Stimulated activated CD4-positive, alpha-beta T cell treated with anti-CD3 and anti-CD28 coated beads, Interleukin-4, amount 100 ng/mL, for 48 hours (primary cell): ENCODE results near the gene SELENBP1.
A peak's percentile ranks its signal among the peaks of the same experiment; 100 is the strongest.
"Not testable (repeated sequence)": the region's sequence is repeated elsewhere in the genome, so short reads cannot be mapped to it uniquely, and the experiment has no call there.

Source experiments
- DNase-seq, 2 donors: peaks; one replicate each; pipeline ENCODE4 v3.0.0-alpha.2; 2020; ENCODE audit warnings: low read depth in 2 of 2

The SELENBP1 gene

DNA sequence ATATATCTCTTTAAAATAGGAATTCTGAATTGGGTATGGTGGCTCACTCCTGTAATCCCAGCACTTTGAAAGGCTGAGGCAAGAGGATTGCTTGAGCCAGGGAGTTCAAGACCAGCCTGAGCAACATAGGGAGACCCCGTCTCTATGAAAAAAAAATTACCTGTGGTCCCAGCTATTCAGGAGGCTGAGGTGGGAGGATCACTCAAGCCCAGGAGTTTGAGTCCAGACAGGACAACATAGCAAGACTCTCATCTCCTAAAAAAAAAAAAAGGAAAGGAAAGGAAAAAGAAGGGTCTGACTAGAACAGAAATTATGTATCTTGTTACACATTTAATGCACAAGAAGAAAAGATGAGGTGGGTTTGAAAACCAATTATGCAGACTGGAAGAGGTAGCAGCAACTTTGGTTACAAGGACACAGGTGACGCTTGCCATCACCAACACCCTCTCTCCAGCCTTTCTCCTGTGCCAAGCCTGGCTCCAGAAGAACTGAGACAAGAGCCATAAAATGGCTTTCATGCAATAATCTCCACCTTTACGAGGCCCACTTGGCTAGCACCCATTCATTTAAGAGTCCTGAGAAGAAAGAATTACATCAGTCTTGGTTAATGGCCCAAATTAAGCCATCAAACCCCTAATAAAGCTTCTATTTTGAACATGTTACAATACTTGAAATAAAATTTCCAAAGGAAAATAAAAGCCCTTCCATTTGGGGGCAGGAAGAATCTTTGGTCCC is 4.8 kb upstream of the SELENBP1 start:
- no peak for DNase-seq

DNA sequence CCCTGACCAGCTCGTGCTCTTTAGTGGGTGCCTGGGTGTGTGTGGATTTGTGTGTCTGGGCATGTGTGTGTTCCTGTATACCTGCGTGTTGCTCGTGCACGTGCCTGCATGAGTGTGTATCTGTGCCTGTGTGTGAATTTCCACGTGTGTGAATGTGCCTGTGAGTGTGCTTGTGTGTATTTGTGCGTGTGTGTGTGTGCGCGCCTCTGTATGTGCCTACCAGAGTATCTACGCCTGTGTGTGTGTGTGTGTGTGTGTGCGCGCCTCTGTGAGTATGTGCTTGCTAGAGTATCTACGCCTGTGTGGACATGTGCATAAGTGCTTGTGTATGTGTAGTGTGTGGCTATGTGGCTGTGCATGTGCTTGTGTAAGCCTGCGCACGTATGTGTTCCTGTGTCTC is 691 bp upstream of the SELENBP1 start:
- DNase-seq, result no peak

DNA sequence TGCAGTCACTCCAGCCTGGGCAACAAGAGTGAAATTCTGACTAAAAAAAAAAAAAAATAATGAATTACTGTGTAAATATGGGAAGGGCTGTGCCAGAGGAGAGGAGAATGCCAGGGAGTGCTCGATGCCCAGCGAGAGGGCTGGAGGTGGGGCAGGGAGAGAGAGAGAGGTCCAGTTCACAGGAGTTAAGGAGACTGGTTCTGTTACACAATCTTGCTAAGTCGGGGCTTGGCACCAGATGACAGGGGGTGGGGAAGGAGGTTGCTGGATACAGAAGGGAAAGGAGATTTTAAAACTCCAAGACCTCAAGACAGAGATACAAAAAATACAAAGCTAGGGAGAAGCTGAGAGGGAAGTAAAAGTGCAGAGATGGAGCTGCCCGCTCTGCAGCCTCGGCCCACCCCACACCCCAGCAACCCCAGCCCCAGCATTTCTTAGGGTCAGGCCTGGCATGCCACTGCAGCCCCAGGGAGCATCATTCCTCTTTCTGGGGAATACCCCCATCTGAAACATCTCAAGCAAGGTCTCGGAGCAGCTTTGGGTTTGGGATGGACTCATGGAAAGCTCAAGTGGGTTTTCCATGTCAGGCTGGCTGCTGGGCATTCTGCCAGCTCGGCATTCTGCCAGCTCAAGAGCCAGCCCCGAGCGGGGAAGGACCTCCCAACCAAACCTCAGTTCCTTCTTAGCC is 991 bp downstream of the SELENBP1 start:
- DNase-seq, result no peak

DNA sequence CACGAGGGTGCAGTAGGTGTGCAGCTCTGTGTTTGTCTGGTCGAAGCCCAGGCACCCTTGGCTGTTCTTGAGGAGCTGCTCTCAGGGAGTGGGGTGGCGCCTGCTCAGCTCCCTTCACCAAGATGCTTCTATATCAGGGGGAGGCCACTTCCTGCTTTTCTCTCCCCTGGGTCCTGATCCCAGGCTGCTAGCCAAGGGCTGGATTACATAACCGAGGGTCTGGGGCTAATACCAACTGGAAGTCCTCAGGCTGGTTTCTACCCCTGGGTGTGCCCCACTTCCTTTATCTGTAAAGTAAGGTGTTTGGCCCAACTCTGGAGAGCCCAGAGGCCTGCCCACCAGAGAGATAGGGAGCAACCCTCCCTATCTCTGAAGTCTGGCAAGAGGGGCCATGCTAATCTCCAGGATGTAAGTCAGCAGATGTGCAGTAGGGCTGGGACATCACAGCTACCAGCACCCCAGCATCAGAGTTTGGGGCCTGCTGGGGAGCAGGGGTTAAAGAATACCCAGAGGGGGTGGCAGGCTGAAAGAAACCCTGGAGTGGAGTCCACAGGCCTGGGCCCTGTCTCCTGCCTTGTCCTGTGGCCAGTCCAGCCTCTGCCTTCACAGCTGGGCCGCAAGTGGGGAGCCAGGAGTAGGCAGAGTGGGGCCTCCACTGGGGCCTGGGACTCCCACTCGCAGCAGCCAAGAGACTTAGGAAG is 2.1 kb downstream of the SELENBP1 start:
- no peak for DNase-seq

DNA sequence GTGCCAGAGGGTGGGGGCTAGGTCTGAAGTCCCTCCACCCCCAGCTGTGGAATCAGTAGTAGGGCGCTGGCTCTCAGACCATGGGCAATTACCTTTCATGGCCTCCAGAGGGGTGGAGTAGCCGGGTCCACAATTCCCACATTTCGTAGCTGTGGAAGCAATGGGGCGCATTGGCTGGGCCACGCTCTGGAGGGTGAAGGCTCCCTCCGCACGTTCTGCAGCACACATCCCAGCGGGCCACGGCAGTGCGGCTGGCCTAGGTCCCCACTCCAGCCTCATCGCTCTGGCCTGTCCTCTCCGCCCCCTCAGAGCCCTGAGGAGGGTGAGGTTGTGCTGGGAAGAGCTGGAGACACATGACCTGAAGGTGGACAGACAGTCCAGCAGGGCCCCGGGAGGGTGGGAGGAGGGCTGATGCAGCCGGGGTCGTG is 2.9 kb downstream of the SELENBP1 start:
- no peak for DNase-seq

DNA sequence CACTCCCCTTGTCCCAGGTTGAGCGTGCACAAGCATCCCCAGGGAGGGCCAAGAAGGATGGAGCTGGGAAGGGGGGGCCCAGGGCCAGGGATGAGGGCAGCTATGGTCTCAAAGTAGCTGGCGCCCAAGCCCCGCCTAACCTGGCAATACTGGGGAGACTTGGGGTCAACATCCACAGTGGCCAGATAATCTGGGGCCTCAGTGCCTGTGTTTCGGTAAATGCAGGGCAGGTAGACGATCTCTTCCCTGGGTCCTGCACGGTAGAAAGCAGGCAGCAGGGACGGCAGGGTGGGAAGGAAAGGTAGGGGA is 3.2 kb downstream of the SELENBP1 start:
- DNase-seq, result no peak

DNA sequence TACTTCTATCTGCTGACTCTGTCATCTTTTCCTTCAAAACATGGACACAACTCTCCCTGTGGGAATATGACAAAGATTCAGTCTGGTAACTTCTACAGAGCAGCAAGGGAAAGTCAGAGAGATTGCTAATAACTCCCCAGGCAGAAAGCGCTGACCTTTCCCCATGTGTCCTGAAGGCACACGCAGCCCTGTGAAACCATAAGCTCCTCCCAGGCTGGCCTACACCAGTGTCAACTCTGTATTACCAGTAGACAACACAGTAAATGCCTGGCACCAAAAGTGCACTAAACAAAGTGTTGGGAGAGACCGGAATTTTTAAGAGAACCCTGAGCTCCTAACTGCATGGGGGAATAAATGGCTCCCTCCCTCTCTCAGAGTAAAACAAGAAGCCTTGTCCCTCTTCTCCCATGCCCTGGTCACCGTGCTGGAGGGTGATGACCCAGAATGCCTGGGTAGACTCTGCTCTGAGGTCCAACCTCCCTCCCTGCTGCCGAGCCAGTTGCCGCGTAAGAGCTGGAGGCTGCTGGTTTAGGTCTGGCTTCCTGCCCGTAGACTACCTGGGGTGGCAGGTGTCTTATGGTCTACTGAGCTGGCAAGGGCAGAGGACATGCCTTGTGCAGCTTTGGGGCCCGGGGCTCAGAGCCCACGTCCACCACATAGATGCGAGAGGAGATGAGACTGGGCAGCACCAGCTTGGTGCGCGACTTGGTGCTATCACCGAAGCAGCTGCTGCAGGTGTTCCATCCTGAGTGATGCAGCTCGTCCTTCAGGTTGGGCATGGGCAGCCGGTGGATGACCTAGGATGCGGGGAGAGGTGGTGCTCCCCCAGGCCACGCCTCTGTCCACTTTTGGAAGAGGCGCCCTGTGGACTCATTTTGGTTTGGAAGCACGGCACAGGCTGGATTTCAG is 3.9 kb downstream of the SELENBP1 start:
- DNase-seq, result no peak

DNA sequence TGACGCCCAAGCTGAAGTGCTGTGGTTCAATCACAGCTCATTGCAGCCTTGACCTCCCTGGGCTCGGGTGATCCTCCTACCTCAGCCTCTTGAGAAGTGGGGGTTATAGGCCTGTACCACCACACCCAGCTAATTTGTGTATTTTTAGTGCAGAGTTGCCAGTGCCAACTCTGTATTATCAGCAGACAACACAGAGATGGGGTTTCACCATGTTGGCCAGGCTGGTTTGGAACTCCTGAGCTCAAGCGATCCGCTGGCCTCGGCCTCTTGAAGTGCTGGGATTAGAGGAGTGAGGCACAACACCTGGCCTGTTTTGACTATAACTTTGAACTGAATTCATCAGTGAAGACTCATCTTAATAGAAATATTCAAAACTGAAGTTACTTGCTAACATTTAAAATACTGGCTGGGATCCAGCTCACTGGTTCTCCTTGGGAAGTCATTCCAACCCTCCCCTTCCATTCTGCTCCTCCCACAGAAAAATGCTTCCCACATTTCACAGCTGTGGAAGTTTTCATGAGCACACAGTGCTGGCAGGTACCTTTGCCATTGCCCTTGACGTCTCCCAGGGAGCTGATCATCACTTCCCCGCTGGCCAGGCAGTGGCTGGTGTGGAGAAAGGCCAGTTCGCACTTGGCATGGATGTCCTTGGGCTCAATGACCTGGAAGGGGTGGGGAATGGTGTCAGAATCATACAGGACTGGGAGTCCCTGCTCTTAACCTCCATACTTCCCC is 4.7 kb downstream of the SELENBP1 start:
- DNase-seq, result no peak

DNA sequence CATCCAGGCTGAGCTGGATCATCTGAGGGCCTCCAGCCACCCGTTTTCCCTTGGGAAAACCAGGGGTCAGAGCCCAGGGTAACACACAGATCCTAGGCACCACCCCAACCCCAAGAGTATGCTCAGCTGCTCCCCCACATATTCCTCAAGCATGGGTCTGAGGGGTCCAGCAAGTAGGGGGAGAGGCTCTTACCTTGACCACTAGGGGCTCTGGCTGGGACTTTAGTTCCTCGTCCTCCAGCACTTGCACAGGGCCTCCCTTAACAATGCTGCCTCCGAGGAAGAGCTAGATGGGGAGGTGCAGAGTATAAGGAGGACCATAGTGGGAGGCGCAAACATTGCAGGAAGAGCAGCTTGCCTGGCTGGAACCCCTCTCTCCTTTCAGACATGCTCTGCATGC is 7.5 kb downstream of the SELENBP1 start:
- no peak for DNase-seq

DNA sequence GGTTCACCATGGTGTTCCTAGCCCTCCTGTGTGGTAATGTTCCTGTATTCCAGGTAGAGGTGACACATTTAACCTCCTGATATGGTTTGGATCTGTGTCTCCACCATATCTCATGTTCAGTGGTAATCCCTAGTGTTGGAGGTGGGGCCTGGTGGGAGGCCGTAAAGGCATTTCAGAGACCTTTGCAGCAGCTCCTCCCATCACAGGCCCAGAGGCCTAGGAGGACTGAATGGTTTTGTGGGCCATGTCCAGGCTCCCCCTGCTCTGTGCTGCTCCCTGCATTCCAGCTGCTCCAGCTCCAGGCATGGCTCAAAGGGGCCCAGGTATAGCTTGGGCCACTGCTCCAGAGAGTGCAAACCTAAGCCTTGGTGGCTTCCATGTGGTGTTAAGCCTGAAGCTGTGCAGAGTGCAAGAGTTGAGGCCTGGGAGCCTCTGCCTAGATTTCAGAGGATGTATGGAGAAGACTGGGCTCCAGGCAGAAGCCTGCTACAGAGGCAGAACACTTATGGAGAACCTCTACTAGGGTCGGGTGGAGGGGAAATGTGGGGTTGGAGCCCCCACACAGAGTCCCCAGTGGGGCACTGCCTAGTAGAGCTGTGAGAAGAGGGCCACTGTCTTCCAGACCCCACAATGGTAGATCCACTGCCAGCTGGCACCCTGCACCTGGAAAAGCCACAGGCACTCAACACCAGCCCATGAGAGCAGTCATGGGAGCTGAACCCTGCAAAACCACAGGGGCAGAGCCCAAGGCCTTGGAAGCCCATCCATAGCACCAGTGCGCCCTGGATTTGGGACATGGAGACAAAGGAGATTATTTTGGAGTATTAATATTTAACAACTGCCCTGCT is 10.0 kb downstream of the SELENBP1 start:
- no peak for DNase-seq

DNA sequence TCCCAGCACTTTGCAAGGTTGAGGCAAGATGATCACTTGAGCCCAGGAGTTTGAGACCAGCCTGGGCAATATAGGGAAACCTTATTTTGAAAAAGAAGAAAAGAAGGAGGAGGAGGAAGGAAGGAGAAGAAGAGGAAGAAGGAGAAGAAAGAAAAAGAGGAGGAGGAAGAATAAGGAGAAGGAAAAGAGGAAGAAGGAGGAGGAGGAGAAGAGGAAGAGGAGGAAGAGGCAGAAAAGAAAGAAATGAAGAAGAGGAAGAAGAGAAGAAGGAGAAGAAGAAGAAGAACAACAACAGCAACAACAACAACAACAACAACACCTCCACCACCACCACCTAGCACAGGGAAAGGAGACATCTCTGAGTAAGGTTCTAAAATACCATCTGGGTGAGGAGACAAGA is 10.6 kb downstream of the SELENBP1 start:
- DNase-seq, result no peak

DNA sequence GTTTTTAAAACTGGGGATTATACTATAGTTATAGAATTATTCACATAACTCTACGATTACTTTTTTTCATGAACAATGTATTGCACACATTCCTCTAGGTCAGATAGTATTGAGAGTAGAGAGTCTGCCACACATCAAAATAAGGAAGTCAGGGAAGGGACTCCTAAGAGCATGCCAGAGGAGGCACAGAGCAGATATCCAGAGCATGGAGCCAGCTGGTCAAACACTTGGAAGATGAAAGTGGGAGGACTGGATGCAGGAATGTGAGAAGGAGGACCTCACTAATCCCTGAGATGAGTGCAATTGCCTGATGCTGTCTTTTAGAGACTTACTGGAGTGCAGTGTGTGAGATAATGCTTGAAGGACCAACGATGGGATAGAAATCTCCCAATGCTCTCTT is 15.8 kb downstream of the SELENBP1 start:
- no peak for DNase-seq

DNA sequence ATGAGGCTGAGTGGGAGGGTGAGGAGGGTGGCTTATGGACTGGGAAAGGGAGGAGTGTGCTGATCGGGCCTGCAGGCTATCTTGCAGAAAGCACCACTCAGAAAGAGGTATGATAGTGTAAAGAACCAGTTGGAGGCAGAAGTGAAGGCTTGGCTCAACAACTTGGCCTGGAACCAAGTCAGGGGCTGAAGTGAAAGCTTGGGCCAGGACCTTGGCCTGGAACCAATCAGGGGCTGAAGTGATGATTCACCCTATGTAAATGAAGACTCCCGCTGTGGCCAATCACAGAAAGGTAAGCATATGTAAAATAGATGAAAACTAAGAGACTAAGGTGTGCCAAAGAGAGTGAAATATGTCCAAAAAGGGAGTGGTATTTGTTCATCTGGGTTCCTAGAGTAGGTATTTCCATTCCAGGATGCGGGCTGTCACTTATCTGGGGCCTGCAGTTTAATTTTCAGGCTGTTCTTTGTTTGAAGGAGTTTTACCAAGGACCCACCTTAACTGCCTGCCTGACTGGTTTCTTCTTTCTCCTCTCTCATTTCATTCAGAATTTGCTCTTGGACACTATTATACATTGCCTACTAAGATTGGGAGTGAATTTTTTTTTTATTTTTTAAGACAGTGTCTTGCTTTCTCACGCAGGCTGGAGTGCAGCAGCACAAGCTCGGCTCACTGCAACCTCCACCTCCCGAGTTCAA is 20.3 kb downstream of the SELENBP1 start:
- DNase-seq, result no peak

DNA sequence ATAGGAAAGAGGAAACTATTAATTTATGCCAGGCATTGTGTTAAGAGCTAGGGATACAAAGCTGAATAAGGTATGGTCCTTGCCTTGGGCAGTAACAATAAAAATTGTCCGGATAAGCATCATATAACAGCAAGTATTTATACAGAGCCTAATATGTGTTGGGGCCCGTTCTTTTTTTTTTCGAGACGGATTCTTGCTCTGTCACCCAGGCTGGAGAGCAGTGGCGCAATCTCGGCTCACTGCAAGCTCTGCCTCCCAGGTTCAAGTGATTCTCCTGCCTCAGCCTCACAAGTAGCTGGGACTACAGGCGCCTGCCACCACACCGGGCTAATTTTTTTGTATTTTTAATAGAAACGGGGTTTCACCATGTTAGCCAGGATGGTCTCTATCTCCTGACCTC is 22.2 kb downstream of the SELENBP1 start:
- not testable (repeated sequence) for DNase-seq

DNA sequence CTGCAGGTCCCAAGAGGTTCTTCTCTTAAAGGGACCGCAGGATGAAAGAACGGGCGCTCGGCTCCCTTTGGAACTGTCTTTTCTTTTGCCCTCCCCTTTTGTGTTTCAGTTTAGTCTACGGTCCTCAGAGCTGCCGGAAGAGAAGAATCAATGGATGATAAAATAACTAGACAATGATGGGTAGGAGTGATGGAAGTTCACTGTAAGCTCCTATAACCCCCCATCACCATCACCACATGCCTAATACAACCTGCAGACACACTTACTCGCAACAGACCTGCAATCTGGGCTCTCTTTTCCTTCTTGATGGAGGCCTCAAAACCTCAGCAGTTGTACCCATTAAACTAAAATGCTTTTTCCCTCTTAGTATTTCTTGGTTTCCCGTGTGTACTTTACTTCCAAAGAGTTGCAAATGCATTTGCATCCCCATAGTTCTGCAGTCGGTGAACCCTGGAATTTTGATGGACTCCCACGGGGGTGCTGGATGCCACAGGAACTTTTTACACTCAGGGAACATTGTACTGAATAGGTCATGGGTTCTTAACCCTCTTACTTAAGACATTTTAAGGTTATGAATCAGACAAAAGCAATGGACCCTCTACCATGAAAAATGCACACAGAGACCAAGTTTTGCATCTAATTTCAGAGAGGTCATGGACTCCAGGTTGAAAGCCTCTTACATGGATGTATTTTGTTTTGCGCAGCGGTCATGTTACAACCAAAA is 24.8 kb downstream of the SELENBP1 start:
- no peak for DNase-seq

DNA sequence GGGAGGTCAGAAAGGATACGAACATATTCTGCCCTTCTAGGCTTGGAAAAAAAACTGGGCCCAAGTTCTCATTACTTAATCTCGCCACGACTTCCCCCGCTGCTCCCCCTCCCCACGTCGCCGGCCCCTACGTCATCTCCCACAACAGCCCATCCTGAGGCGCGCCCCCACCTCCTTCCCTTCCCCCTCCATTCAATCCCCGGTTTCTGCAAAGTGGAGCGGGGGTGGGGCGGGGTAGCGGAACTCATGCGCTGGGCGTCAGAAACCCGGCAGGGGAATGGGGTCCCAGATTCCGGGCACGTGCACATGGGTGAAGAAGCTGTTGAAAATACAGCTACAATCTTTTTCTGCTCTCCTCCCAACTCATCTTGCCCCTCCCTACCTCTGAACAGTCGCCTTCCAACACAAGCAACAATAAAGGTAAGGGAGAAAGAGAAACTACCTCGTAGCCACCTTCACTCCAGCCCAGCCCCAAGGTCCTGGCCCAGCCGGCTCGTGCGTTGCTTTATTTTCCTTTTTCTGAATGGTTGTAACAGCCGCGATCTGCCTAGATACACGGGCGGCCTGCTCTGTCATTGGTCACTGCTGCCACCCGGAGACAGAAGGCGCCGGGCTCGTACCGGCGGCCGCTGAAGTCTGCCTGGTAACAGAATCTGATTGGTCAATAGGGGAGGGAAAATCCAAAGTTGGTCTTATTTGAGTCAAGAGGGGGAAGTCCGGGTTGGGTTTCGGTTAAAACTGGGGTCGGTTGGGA is 25.6 kb downstream of the SELENBP1 start, which contains the start of gene RFX5:
Gene RFX5, minus strand, starts transcription at position 484 of the 754 bp plus-strand sequence. CDS start 932 bp downstream, outside the sequence.
- DNase-seq, result peak; percentile 82 to 93

DNA sequence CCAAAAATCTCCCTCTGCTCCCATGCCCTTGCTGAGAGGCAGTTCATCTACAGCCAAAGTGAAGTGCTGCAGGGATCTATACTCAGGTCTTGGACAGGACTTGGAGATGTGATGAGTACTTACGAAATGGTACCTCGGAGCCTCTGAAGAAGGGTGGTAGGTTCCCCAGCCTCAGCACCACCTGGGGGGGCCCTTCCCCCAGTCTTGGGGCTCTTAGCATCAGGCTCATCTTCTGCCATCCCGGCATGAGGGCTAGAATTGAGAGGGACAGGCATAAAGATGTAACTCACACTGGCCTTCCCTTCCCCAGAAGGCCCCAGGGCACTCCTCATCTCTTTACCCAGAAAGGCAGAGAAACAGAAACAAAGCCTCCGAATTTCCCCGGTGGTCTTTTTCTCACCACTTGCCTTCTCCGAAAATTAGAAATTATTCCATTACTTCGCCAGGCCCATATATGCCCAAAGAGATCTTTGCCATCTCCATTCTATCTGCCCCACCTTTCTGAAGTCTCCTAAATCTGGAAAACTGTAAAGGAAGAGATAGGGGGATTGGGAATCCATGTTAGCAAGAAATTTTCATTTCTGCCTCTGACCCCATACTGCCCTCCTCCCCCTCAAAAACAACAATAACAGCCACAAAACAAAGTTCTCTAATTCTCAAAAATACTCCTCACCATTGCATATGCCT is 26.3 kb downstream of the SELENBP1 start:
- no peak for DNase-seq

DNA sequence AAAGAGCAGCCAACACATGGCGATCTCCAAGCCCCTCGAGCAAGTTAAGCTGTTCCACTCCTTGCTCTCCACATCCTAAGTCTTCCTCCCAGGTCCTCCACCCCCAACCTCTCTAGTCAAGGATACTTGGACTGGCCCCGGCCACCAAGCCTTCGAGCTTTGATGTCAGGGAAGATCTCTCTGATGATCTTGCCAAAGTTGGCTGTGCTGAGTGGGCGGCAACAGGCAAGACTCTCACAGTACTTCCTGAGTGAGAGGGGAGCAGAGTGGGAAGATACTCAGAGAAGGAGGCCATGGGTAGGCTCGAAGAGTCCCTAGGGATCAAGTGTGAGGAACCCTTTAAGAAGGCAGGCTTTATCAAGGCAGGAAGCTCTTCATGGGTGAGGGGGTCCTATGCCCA is 28.2 kb downstream of the SELENBP1 start:
- DNase-seq, result no peak
